K562 (cell line): ENCODE results near the gene SHLD2. TPM values are rescaled to one million over a fixed set of nuclear protein-coding genes. Genes with fewer than 3 reads are reported as not detected.

Experiments
- ATF1 ChIP-seq, 2 experiments: fragments of 450-650 bp in 1 of 2; IDR thresholded peaks; 2 replicates each; pipeline ENCODE4 v1.6.1; 2016; ENCODE audit warnings: missing compliant biosample characterization in 1 of 2, missing genetic modification characterization in 1 of 2
- DDX20 ChIP-seq: fragments of 450-650 bp; IDR thresholded peaks from 2 replicates; pipeline ENCODE4 v1.6.1; 2016; ENCODE audit warnings: missing genetic modification characterization, low read depth, mild to moderate bottlenecking, missing compliant biosample characterization, moderate library complexity
- HDGF ChIP-seq: fragments of 450-650 bp; IDR thresholded peaks from 2 replicates; pipeline ENCODE4 v1.6.1; 2016
- IFI16 ChIP-seq: fragments of 250-450 bp; sonication (Bioruptor Pico); IDR thresholded peaks from 2 replicates; pipeline ENCODE4 v2.1.2; 2022; ENCODE audit warnings: mild to moderate bottlenecking, inconsistent platforms
- MTA2 ChIP-seq: fragments of 450-650 bp; IDR thresholded peaks from 2 replicates; pipeline ENCODE4 v1.6.1; 2016; ENCODE audit warnings: low read depth
- NR3C1 ChIP-seq: sonication (generic); formaldehyde crosslinking; IDR thresholded peaks from 2 replicates; pipeline ENCODE4 v1.8.1; 2022; ENCODE audit warnings: missing genetic modification reagents
- POLR2AphosphoS5 ChIP-seq: IDR thresholded peaks from 2 replicates; pipeline ENCODE4 v1.6.1; 2011; ENCODE audit warnings: mild to moderate bottlenecking, low read depth, low read length, moderate library complexity; ENCODE audit not compliant: control insufficient read depth, insufficient read depth
- ZNF124 ChIP-seq: sonication (generic); formaldehyde crosslinking; IDR thresholded peaks from 2 replicates; pipeline ENCODE4 v1.8.1; 2022; ENCODE audit warnings: missing genetic modification reagents
- ZNF133 ChIP-seq: fragments of 250-450 bp; sonication (Bioruptor Pico); IDR thresholded peaks from 2 replicates; pipeline ENCODE4 v1.4.0; 2020; ENCODE audit warnings: mild to moderate bottlenecking
- ZNF23 ChIP-seq: fragments of 250-450 bp; sonication (Bioruptor Pico); IDR thresholded peaks from 2 replicates; pipeline ENCODE4 v1.4.0; 2020; ENCODE audit warnings: mild to moderate bottlenecking
- ZNF436 ChIP-seq: fragments of 250-450, 450-650 bp; sonication (Bioruptor Pico); formaldehyde crosslinking; IDR thresholded peaks from 2 replicates; pipeline ENCODE4 v1.7.0; 2020; ENCODE audit warnings: mild to moderate bottlenecking
- ZNF584 ChIP-seq: fragments of 200-800 bp; sonication (Bioruptor generic); IDR thresholded peaks from 2 replicates; pipeline ENCODE4 v1.6.1; 2016; ENCODE audit warnings: low read depth, mild to moderate bottlenecking, missing genetic modification characterization, missing compliant biosample characterization
- polyA plus RNA-seq, 8 experiments: library from polyadenylated mRNA; depleted of rRNA in 4 of 8; stranded (reverse) in 5 of 8; unstranded in 3 of 8; fragments of >200 nt; fragmentation: Nextera tagmentation in 2 of 8; fragmentation: Illumina TruSeq in 1 of 8; extraction: Ambion mirVana in 2 of 8; extraction: Trizol in 1 of 8; gene quantifications; 2 replicates each; pipeline versions ENCODE4 v1.2.1 to v1.2.3, GENCODE V29; 2011 to 2014; ENCODE audit warnings: inconsistent platforms in 1 of 8, missing spikeins in 1 of 8
- total RNA-seq, 7 experiments: library from RNA; depleted of rRNA in 6 of 7; stranded (reverse); fragments of >200 nt in 6 of 7; fragmentation: Illumina TruSeq in 2 of 7; extraction: Trizol in 2 of 7; gene quantifications; 2 replicates each; pipeline versions ENCODE4 v1.2.1 to v1.2.3, GENCODE V29; 2011 to 2021; ENCODE audit warnings: low replicate concordance in 1 of 7
- TF ChIP-seq, protein P1 (sequence below): fragments of 250-450 bp; sonication (Bioruptor Pico); IDR thresholded peaks from 2 replicates; pipeline ENCODE4 v1.8.0; 2021; ENCODE audit warnings: moderate library complexity, mild to moderate bottlenecking, inconsistent platforms
- TF ChIP-seq, protein P2 (sequence below): sonication (generic); formaldehyde crosslinking; IDR thresholded peaks from 2 replicates; pipeline ENCODE4 v1.8.1; 2023; ENCODE audit warnings: missing genetic modification reagents, mild to moderate bottlenecking, borderline replicate concordance
- TF ChIP-seq, protein P3 (sequence below): sonication (generic); formaldehyde crosslinking; IDR thresholded peaks from 2 replicates; pipeline ENCODE4 v1.8.0; 2023; ENCODE audit warnings: missing genetic modification reagents, mild to moderate bottlenecking, borderline replicate concordance

SHLD2 gene
- total and polyA plus RNA-seq, 9 of the 15 experiments (the other 6 are each of a cell fraction or from before 2014, with no cell fraction given), result 21.6 to 51.2 (median 39.4) TPM

DNA sequence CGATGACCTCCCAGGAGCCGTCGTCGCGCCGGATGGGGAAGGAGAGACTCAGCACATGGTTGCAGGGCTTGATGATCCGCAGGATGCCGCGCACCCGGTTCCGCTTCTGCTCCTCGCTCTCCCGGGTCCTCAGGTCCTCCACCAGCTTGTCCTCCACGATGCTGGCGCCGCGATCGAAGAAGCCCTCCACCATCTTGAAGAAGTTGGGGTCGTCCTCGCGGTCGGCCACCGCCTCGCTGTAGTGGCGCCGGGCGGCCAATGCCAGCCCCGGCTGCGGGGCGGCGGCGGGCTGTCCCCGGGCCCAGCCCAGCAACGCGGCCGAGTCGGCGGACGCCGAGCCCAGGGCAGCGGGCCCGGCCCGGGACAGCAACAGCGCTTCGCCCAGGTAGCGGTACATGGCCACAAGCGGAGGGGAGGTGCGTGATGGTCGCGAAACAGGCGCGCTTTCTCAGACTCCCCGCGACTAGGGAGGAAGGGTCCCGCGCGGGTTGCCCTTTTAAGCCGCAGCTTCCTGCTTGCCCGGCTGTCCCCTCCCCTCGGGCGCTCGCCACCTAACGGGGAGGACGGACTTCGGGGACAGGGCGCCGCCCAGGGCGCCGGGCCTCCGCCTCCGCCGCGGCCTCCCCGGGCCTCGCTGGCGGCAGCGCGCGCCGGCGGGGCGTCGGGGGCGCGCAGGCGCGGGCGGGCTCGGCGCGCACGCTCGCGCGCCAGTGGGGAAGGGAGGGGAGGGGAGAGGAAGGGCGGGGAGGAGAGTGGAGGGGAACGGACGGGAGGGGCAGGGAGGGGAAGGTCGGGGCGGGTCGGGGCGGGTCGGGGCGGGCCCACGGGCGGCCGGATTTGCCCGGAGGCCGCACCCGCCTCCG is at the start of gene SHLD2, which contains the start of gene GLUD1 (continued):
- TF ChIP-seq ZNF584 (CRISPR knock-in tag) (no peak; the same call in 1 of the 2 replicates), ZNF124 (CRISPR knock-in tag) (no peak), DDX20 (no peak), ZNF23 (CRISPR knock-in tag) (no peak), ZNF133 (CRISPR knock-in tag) (no peak), HDGF (no peak), ZNF436 (CRISPR knock-in tag) (no peak), ATF1 (CRISPR knock-in tag; IDR thresholded peaks at IDR 0.05) (no peak), ATF1 (tag; IDR thresholded peaks at IDR 0.05) (no peak), POLR2AphosphoS5 (peak; percentile 27; the same call in 1 of the 2 replicates), MTA2 (no peak), NR3C1 (CRISPR knock-in tag) (no peak), IFI16 (no peak)
- TF ChIP-seq, protein P1, sequence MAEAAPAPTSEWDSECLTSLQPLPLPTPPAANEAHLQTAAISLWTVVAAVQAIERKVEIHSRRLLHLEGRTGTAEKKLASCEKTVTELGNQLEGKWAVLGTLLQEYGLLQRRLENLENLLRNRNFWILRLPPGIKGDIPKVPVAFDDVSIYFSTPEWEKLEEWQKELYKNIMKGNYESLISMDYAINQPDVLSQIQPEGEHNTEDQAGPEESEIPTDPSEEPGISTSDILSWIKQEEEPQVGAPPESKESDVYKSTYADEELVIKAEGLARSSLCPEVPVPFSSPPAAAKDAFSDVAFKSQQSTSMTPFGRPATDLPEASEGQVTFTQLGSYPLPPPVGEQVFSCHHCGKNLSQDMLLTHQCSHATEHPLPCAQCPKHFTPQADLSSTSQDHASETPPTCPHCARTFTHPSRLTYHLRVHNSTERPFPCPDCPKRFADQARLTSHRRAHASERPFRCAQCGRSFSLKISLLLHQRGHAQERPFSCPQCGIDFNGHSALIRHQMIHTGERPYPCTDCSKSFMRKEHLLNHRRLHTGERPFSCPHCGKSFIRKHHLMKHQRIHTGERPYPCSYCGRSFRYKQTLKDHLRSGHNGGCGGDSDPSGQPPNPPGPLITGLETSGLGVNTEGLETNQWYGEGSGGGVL, result no peak
- TF ChIP-seq, protein P2, sequence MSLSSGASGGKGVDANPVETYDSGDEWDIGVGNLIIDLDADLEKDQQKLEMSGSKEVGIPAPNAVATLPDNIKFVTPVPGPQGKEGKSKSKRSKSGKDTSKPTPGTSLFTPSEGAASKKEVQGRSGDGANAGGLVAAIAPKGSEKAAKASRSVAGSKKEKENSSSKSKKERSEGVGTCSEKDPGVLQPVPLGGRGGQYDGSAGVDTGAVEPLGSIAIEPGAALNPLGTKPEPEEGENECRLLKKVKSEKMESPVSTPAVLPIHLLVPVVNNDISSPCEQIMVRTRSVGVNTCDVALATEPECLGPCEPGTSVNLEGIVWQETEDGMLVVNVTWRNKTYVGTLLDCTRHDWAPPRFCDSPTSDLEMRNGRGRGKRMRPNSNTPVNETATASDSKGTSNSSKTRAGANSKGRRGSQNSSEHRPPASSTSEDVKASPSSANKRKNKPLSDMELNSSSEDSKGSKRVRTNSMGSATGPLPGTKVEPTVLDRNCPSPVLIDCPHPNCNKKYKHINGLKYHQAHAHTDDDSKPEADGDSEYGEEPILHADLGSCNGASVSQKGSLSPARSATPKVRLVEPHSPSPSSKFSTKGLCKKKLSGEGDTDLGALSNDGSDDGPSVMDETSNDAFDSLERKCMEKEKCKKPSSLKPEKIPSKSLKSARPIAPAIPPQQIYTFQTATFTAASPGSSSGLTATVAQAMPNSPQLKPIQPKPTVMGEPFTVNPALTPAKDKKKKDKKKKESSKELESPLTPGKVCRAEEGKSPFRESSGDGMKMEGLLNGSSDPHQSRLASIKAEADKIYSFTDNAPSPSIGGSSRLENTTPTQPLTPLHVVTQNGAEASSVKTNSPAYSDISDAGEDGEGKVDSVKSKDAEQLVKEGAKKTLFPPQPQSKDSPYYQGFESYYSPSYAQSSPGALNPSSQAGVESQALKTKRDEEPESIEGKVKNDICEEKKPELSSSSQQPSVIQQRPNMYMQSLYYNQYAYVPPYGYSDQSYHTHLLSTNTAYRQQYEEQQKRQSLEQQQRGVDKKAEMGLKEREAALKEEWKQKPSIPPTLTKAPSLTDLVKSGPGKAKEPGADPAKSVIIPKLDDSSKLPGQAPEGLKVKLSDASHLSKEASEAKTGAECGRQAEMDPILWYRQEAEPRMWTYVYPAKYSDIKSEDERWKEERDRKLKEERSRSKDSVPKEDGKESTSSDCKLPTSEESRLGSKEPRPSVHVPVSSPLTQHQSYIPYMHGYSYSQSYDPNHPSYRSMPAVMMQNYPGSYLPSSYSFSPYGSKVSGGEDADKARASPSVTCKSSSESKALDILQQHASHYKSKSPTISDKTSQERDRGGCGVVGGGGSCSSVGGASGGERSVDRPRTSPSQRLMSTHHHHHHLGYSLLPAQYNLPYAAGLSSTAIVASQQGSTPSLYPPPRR, result no peak
- TF ChIP-seq, protein P3, sequence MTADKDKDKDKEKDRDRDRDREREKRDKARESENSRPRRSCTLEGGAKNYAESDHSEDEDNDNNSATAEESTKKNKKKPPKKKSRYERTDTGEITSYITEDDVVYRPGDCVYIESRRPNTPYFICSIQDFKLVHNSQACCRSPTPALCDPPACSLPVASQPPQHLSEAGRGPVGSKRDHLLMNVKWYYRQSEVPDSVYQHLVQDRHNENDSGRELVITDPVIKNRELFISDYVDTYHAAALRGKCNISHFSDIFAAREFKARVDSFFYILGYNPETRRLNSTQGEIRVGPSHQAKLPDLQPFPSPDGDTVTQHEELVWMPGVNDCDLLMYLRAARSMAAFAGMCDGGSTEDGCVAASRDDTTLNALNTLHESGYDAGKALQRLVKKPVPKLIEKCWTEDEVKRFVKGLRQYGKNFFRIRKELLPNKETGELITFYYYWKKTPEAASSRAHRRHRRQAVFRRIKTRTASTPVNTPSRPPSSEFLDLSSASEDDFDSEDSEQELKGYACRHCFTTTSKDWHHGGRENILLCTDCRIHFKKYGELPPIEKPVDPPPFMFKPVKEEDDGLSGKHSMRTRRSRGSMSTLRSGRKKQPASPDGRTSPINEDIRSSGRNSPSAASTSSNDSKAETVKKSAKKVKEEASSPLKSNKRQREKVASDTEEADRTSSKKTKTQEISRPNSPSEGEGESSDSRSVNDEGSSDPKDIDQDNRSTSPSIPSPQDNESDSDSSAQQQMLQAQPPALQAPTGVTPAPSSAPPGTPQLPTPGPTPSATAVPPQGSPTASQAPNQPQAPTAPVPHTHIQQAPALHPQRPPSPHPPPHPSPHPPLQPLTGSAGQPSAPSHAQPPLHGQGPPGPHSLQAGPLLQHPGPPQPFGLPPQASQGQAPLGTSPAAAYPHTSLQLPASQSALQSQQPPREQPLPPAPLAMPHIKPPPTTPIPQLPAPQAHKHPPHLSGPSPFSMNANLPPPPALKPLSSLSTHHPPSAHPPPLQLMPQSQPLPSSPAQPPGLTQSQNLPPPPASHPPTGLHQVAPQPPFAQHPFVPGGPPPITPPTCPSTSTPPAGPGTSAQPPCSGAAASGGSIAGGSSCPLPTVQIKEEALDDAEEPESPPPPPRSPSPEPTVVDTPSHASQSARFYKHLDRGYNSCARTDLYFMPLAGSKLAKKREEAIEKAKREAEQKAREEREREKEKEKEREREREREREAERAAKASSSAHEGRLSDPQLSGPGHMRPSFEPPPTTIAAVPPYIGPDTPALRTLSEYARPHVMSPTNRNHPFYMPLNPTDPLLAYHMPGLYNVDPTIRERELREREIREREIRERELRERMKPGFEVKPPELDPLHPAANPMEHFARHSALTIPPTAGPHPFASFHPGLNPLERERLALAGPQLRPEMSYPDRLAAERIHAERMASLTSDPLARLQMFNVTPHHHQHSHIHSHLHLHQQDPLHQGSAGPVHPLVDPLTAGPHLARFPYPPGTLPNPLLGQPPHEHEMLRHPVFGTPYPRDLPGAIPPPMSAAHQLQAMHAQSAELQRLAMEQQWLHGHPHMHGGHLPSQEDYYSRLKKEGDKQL (CRISPR knock-in tag), result no peak
